Ishikawa (cell line): ENCODE measurements around the gene KPNA1.
A peak's percentile ranks its signal among the peaks of the same experiment; 100 is the strongest.

Experiments used
- CEBPB ChIP-seq: IDR thresholded peaks from 2 replicates; pipeline ENCODE4 v1.6.1; 2012
- CREB1 ChIP-seq: IDR thresholded peaks from 2 replicates; pipeline ENCODE4 v1.6.1; 2012; ENCODE audit warnings: low read depth
- EGR1 ChIP-seq: IDR thresholded peaks from 2 replicates; pipeline ENCODE4 v1.6.1; 2012
- EP300 ChIP-seq: IDR thresholded peaks from 2 replicates; pipeline ENCODE4 v1.6.1; 2012; ENCODE audit warnings: borderline replicate concordance
- FOXM1 ChIP-seq: IDR thresholded peaks from 2 replicates; pipeline ENCODE4 v1.6.1; 2012; ENCODE audit warnings: low read depth, borderline replicate concordance
- MAX ChIP-seq: IDR thresholded peaks from 2 replicates; pipeline ENCODE4 v1.6.1; 2012
- NFIC ChIP-seq: IDR thresholded peaks from 2 replicates; pipeline ENCODE4 v1.6.1; 2012
- RAD21 ChIP-seq: IDR thresholded peaks from 2 replicates; pipeline ENCODE4 v1.6.1; 2012; ENCODE audit warnings: low read depth
- REST ChIP-seq: IDR thresholded peaks from 2 replicates; pipeline ENCODE4 v1.6.1; 2012; ENCODE audit warnings: low read depth, mild to moderate bottlenecking
- TAF1 ChIP-seq: IDR thresholded peaks from 2 replicates; pipeline ENCODE4 v1.6.1; 2012; ENCODE audit warnings: low read depth, mild to moderate bottlenecking
- TCF12 ChIP-seq: IDR thresholded peaks from 2 replicates; pipeline ENCODE4 v1.6.1; 2012; ENCODE audit warnings: low read depth
- TEAD4 ChIP-seq: IDR thresholded peaks from 2 replicates; pipeline ENCODE4 v1.6.1; 2012
- USF1 ChIP-seq: IDR thresholded peaks from 2 replicates; pipeline ENCODE4 v1.6.1; 2012
- YY1 ChIP-seq: IDR thresholded peaks from 2 replicates; pipeline ENCODE4 v1.6.1; 2012; ENCODE audit warnings: low read depth
- ZBTB7A ChIP-seq: IDR thresholded peaks from 2 replicates; pipeline ENCODE4 v1.6.1; 2012; ENCODE audit warnings: low read depth

Gene KPNA1

GRCh38 chr3:122415762-122416654 is 98.7 kb downstream of the KPNA1 start, which contains the start of gene WDR5B:
Gene WDR5B, minus strand, starts transcription at chr3:122416062. Its CDS starts 534 bp downstream, at chr3:122415528.
- TF ChIP-seq TEAD4: 0 out of 2 replicates have a peak, but pooled peaks have one; percentile 1
- peak; percentile 73 for TF ChIP-seq MAX
- peak; percentile 84 for TF ChIP-seq TAF1
- TF ChIP-seq TCF12: peak; percentile 16; the same call in 1 of the 2 replicates
- no peak for TF ChIP-seq CEBPB
- TF ChIP-seq ZBTB7A: no peak
- no peak for TF ChIP-seq EP300
- TF ChIP-seq FOXM1: no peak; the same call in 1 of the 2 replicates
- TF ChIP-seq YY1: 0 out of 2 replicates have a peak, but pooled peaks have one; percentile 34
- TF ChIP-seq REST: no peak
- TF ChIP-seq EGR1: no peak
- no peak for TF ChIP-seq RAD21
- no peak for TF ChIP-seq NFIC

- no peak for TF ChIP-seq TAF1
- TF ChIP-seq ZBTB7A: no peak
- no peak for TF ChIP-seq TEAD4
- TF ChIP-seq CEBPB: no peak
- no peak for TF ChIP-seq CREB1
- 0 out of 2 replicates have a peak, but pooled peaks have one; percentile 7 for TF ChIP-seq NFIC
These were observed 99.5 kb downstream of the KPNA1 start for GRCh38 chr3:122415104-122415744.

GRCh38 chr3:122414391-122414790 is 100.3 kb downstream of the KPNA1 start:
- TF ChIP-seq TCF12 (no peak), NFIC (no peak), TEAD4 (no peak), YY1 (no peak), CREB1 (no peak), TAF1 (no peak), ZBTB7A (no peak), EGR1 (no peak), EP300 (no peak), MAX (no peak), CEBPB (no peak), FOXM1 (no peak)

GRCh38 chr3:122410639-122411038 is 104.1 kb downstream of the KPNA1 start:
- TF ChIP-seq EGR1 (no peak), FOXM1 (no peak), ZBTB7A (no peak), NFIC (no peak), CREB1 (no peak), TAF1 (no peak), TCF12 (no peak), CEBPB (no peak), EP300 (no peak), MAX (no peak), RAD21 (no peak), YY1 (no peak), USF1 (no peak), TEAD4 (no peak), REST (no peak)

GRCh38 chr3:122410111-122410510 is 104.6 kb downstream of the KPNA1 start:
- TF ChIP-seq USF1: no peak
- TF ChIP-seq CREB1: no peak
- TF ChIP-seq REST: no peak
- TF ChIP-seq MAX: no peak
- no peak for TF ChIP-seq RAD21
- TF ChIP-seq ZBTB7A: no peak
- no peak for TF ChIP-seq FOXM1
- TF ChIP-seq CEBPB: no peak
- no peak for TF ChIP-seq TCF12
- TF ChIP-seq EGR1: no peak
- no peak for TF ChIP-seq YY1
- TF ChIP-seq TEAD4: no peak
- TF ChIP-seq NFIC: no peak
- TF ChIP-seq EP300: no peak
- TF ChIP-seq TAF1: no peak
